IPS-15b (cell line): ENCODE results near the gene IGFN1.
"Not testable (repeated sequence)": the region's sequence is repeated elsewhere in the genome, so short reads cannot be mapped to it uniquely, and the experiment has no call there.

Source experiments
- H3K27me3 ChIP-seq: one replicate; pipeline ENCODE4 v1.6.1; 2013; ENCODE audit warnings: low read length; ENCODE audit not compliant: control insufficient read depth, insufficient read depth
- H3K36me3 ChIP-seq: one replicate; pipeline ENCODE4 v1.6.1; 2013; ENCODE audit warnings: low read length; ENCODE audit not compliant: control insufficient read depth, insufficient read depth
- H3K4me1 ChIP-seq: one replicate; pipeline ENCODE4 v1.6.1; 2013; ENCODE audit warnings: mild to moderate bottlenecking, low read length; ENCODE audit not compliant: control insufficient read depth, insufficient read depth
- H3K4me3 ChIP-seq: one replicate; pipeline ENCODE4 v1.5.1; 2013; ENCODE audit warnings: low read depth, low read length
- H3K9ac ChIP-seq: one replicate; pipeline ENCODE4 v1.6.1; 2013; ENCODE audit warnings: low read depth, mild to moderate bottlenecking, low read length
- H3K9me3 ChIP-seq: one replicate; pipeline ENCODE4 v1.6.1; 2013; ENCODE audit warnings: mild to moderate bottlenecking, low read length; ENCODE audit not compliant: control insufficient read depth, insufficient read depth

The IGFN1 gene

GRCh38 chr1:201147396-201148015 lies 43.1 kb upstream of the IGFN1 start:
- H3K36me3 ChIP-seq, result peaks cover 77% of the 10 kb centered on the region
- no peaks in the 10 kb centered on the region for H3K4me1 ChIP-seq
- H3K4me3 ChIP-seq, result no peak overlapping the region
- no peaks in the 10 kb centered on the region for H3K27me3 ChIP-seq
- no peaks in the 10 kb centered on the region for H3K9me3 ChIP-seq
- H3K9ac ChIP-seq, result no peak overlapping the region

- Histone ChIP-seq H3K4me1 (peaks cover 6% of the 10 kb centered on the region), H3K27me3 (no peaks in the 10 kb centered on the region), H3K36me3 (peaks cover 58% of the 10 kb centered on the region), H3K9ac (no peak overlapping the region), H3K4me3 (no peak overlapping the region), H3K9me3 (no peaks in the 10 kb centered on the region)
These were observed 41.2 kb upstream of the IGFN1 start for GRCh38 chr1:201149400-201149799.

- Histone ChIP-seq H3K27me3 (peaks cover 2% of the 10 kb centered on the region), H3K9ac (peak overlapping the region; percentile 93), H3K4me1 (peaks cover 12% of the 10 kb centered on the region), H3K9me3 (no peaks in the 10 kb centered on the region), H3K4me3 (peak overlapping the region; percentile 95), H3K36me3 (peaks cover 26% of the 10 kb centered on the region)
These were observed 36.9 kb upstream of the IGFN1 start for GRCh38 chr1:201153474-201154388.

GRCh38 chr1:201154389-201155165 lies 36.0 kb upstream of the IGFN1 start, which contains the start of gene TMEM9:
TSS of gene TMEM9 (minus strand) at chr1:201154474. CDS start at chr1:201153923, 551 bp downstream.
- Histone ChIP-seq H3K9me3 (no peaks in the 10 kb centered on the region), H3K4me1 (peaks cover 12% of the 10 kb centered on the region), H3K9ac (peak within 1 kb of the TSS; percentile 93), H3K4me3 (peak within 1 kb of the TSS; percentile 95), H3K27me3 (peaks cover 2% of the 10 kb centered on the region), H3K36me3 (peaks cover 21% of the 10 kb centered on the region)

GRCh38 chr1:201155354-201155753 lies 35.3 kb upstream of the IGFN1 start:
- Histone ChIP-seq H3K9ac (no peak overlapping the region), H3K4me3 (no peak overlapping the region), H3K36me3 (peaks cover 18% of the 10 kb centered on the region), H3K9me3 (no peaks in the 10 kb centered on the region), H3K27me3 (peaks cover 2% of the 10 kb centered on the region), H3K4me1 (peaks cover 12% of the 10 kb centered on the region)

GRCh38 chr1:201156346-201156745 lies 34.3 kb upstream of the IGFN1 start:
- Histone ChIP-seq H3K9me3 (no peaks in the 10 kb centered on the region), H3K4me1 (peaks cover 12% of the 10 kb centered on the region), H3K36me3 (peaks cover 8% of the 10 kb centered on the region), H3K4me3 (no peak overlapping the region), H3K9ac (no peak overlapping the region), H3K27me3 (peaks cover 2% of the 10 kb centered on the region)

GRCh38 chr1:201156819-201157218 lies 33.8 kb upstream of the IGFN1 start:
- Histone ChIP-seq H3K9ac (no peak overlapping the region), H3K4me3 (no peak overlapping the region), H3K36me3 (peaks cover 4% of the 10 kb centered on the region), H3K4me1 (peaks cover 12% of the 10 kb centered on the region), H3K27me3 (peaks cover 2% of the 10 kb centered on the region), H3K9me3 (no peaks in the 10 kb centered on the region)

- Histone ChIP-seq H3K4me1 (peaks cover 12% of the 10 kb centered on the region), H3K9me3 (no peaks in the 10 kb centered on the region), H3K4me3 (no peak overlapping the region), H3K9ac (no peak overlapping the region), H3K36me3 (no peaks in the 10 kb centered on the region), H3K27me3 (peaks cover 2% of the 10 kb centered on the region)
These were observed 32.7 kb upstream of the IGFN1 start for GRCh38 chr1:201157949-201158348.

GRCh38 chr1:201163036-201163435 lies 27.6 kb upstream of the IGFN1 start:
- not testable (repeated sequence) for H3K4me3 ChIP-seq, H3K36me3 ChIP-seq, H3K27me3 ChIP-seq, H3K4me1 ChIP-seq, H3K9me3 ChIP-seq, H3K9ac ChIP-seq

GRCh38 chr1:201163707-201164106 lies 26.9 kb upstream of the IGFN1 start:
- Histone ChIP-seq H3K9ac (no peak overlapping the region), H3K4me3 (no peak overlapping the region), H3K27me3 (no peaks in the 10 kb centered on the region), H3K9me3 (no peaks in the 10 kb centered on the region), H3K4me1 (no peaks in the 10 kb centered on the region), H3K36me3 (no peaks in the 10 kb centered on the region)

- H3K4me3 ChIP-seq, result no peak overlapping the region
- H3K4me1 ChIP-seq, result no peaks in the 10 kb centered on the region
- H3K36me3 ChIP-seq, result no peaks in the 10 kb centered on the region
- H3K9me3 ChIP-seq, result no peaks in the 10 kb centered on the region
- H3K27me3 ChIP-seq, result peaks cover 8% of the 10 kb centered on the region
- H3K9ac ChIP-seq, result no peak overlapping the region
These were observed 26.0 kb upstream of the IGFN1 start for GRCh38 chr1:201164645-201165044.
